HepG2 (cell line): ENCODE measurements around the gene BBLN. TPM values are rescaled to one million over a fixed set of nuclear protein-coding genes. Genes with fewer than 3 reads are reported as not detected.

Source experiments
- ADNP ChIP-seq: sonication (generic); formaldehyde crosslinking; IDR thresholded peaks from 2 replicates; pipeline ENCODE4 v1.4.0; 2020; ENCODE audit warnings: missing genetic modification reagents
- ARID4A ChIP-seq: sonication (generic); formaldehyde crosslinking; IDR thresholded peaks from 2 replicates; pipeline ENCODE4 v1.5.0; 2020; ENCODE audit warnings: mild to moderate bottlenecking, missing genetic modification reagents, borderline replicate concordance
- DZIP1 ChIP-seq: sonication (generic); formaldehyde crosslinking; IDR thresholded peaks from 2 replicates; pipeline ENCODE4 v1.5.0; 2020; ENCODE audit warnings: mild to moderate bottlenecking, missing genetic modification reagents
- FOXK2 ChIP-seq: fragments of 450-650 bp; IDR thresholded peaks from 2 replicates; pipeline ENCODE4 v1.6.1; 2016
- NFE2L2 ChIP-seq: fragments of 150-350 bp; IDR thresholded peaks from 2 replicates; pipeline ENCODE4 v1.6.1; 2014; ENCODE audit warnings: low read length
- NKX3-1 ChIP-seq: sonication (generic); formaldehyde crosslinking; IDR thresholded peaks from 2 replicates; pipeline ENCODE4 v1.5.0; 2020; ENCODE audit warnings: missing genetic modification reagents
- NR2C2 ChIP-seq: sonication (generic); formaldehyde crosslinking; IDR thresholded peaks from 2 replicates; pipeline ENCODE4 v1.4.0; 2020; ENCODE audit warnings: missing genetic modification reagents, mild to moderate bottlenecking, moderate library complexity, borderline replicate concordance
- SIX4 ChIP-seq: sonication (generic); formaldehyde crosslinking; IDR thresholded peaks from 2 replicates; pipeline ENCODE4 v1.4.0; 2020; ENCODE audit warnings: missing genetic modification reagents
- SP1 ChIP-seq, 2 experiments: fragments of 450-650 bp in 1 of 2; sonication (generic) in 1 of 2; formaldehyde crosslinking in 1 of 2; IDR thresholded peaks; 2 replicates each; pipeline versions ENCODE4 v1.4.0 to v1.6.1; 2016 to 2020; ENCODE audit warnings: missing genetic modification reagents in 1 of 2
- TAF15 ChIP-seq: fragments of 200-400 bp; formaldehyde crosslinking; IDR thresholded peaks from one replicate; pipeline ENCODE4 v1.6.1; 2018; ENCODE audit warnings: mild to moderate bottlenecking, low read depth, low read length; ENCODE audit not compliant: poor library complexity, severe bottlenecking
- TMF1 ChIP-seq: sonication (generic); formaldehyde crosslinking; IDR thresholded peaks from 2 replicates; pipeline ENCODE4 v1.8.1; 2022; ENCODE audit warnings: low read depth, missing genetic modification reagents
- ZBTB1 ChIP-seq: sonication (generic); formaldehyde crosslinking; IDR thresholded peaks from 2 replicates; pipeline ENCODE4 v1.4.0; 2020; ENCODE audit warnings: missing genetic modification reagents, borderline replicate concordance
- ZFAT ChIP-seq: sonication (generic); formaldehyde crosslinking; conservative IDR thresholded peaks from 2 replicates; pipeline ENCODE4 v1.8.1; 2023; ENCODE audit warnings: missing genetic modification reagents, inconsistent platforms
- ZFY ChIP-seq: sonication (generic); formaldehyde crosslinking; IDR thresholded peaks from 2 replicates; pipeline ENCODE4 v1.4.0; 2020; ENCODE audit warnings: missing genetic modification reagents
- ZNF329 ChIP-seq: sonication (generic); formaldehyde crosslinking; IDR thresholded peaks from 2 replicates; pipeline ENCODE4 v1.9.0; 2021; ENCODE audit warnings: low read depth, mild to moderate bottlenecking, missing genetic modification reagents
- ZNF678 ChIP-seq: sonication (generic); formaldehyde crosslinking; IDR thresholded peaks from 2 replicates; pipeline ENCODE4 v1.4.0; 2020; ENCODE audit warnings: mild to moderate bottlenecking, missing genetic modification reagents
- ZNF781 ChIP-seq: sonication (generic); formaldehyde crosslinking; IDR thresholded peaks from 2 replicates; pipeline ENCODE4 v1.5.1; 2020; ENCODE audit warnings: borderline replicate concordance, mild to moderate bottlenecking, missing genetic modification reagents; ENCODE audit errors: not compliant biosample characterization
- ZNF878 ChIP-seq: sonication (generic); formaldehyde crosslinking; IDR thresholded peaks from 2 replicates; pipeline ENCODE4 v1.8.1; 2023; ENCODE audit warnings: mild to moderate bottlenecking, missing genetic modification reagents, moderate library complexity
- ZSCAN30 ChIP-seq: sonication (generic); formaldehyde crosslinking; IDR thresholded peaks from 2 replicates; pipeline ENCODE4 v1.5.0; 2020; ENCODE audit warnings: mild to moderate bottlenecking, missing genetic modification reagents
- polyA plus RNA-seq, 8 experiments: library from polyadenylated mRNA; depleted of rRNA in 3 of 8; stranded (reverse) in 7 of 8; unstranded in 1 of 8; fragments of >200 nt; fragmentation: Illumina TruSeq in 4 of 8; extraction: Trizol in 4 of 8; gene quantifications; 2 replicates each; pipeline versions ENCODE4 v1.2.1 to v1.2.3, GENCODE V29; 2011 to 2016; ENCODE audit warnings: low read depth in 4 of 8, missing spikeins in 1 of 8, mixed read lengths in 1 of 8; ENCODE audit not compliant: insufficient read depth in 1 of 8
- total RNA-seq, 5 experiments: library from RNA; depleted of rRNA; stranded (reverse); fragments of >200 nt; fragmentation: Illumina TruSeq; extraction: Trizol; gene quantifications; 2 replicates each; pipeline ENCODE4 v1.2.3, GENCODE V29; 2016; ENCODE audit warnings: low read depth in 1 of 5
- TF ChIP-seq, protein P1 (sequence below): IDR thresholded peaks from 2 replicates; pipeline ENCODE4 v1.6.1; 2012; ENCODE audit warnings: inconsistent platforms
- TF ChIP-seq, protein P2 (sequence below): sonication (generic); formaldehyde crosslinking; IDR thresholded peaks from 2 replicates; pipeline ENCODE4 v1.5.1; 2020; ENCODE audit warnings: missing genetic modification reagents, mild to moderate bottlenecking, borderline replicate concordance

BBLN gene
- total and polyA plus RNA-seq, 2 of the 13 experiments (the other 11 are each of a cell fraction or from before 2014, with no cell fraction given): 27.6 to 33.1 TPM

DNA sequence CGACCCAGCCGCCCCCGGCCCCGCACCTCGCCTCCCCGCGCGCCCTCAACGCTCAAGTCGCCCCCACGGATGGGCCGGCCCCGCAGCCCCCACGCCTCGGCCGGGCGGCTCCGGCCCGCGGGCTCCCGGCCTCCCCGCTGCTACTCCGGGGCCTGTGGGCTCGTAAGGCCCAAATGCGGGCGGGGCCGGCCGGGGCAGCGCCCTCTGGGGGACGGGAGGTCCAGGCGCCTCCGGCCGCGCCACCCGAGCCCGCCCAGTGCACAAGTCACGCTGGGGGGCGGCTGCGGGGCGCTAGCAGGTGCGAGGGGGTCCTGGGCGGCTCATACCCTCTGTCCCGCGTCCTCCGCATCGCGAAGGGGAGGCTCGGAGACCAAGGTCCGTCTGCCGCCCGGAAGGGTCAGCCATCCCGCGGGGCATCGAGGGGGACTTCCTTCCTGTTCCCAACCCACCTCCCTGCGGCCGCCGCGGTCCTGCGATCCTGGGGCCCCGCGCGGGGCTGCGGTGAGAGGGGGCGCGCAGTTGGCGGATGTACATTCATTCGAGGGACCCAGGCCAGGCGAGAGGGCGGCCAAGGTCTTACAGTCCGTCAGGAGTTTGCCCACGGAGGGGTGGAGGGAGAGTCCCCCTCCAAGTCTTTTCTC lies 31.5 kb downstream of the BBLN start, which contains the start of gene CIZ1 (continued):
- TF ChIP-seq ARID4A (CRISPR knock-in tag): peak; percentile 78
- no peak for TF ChIP-seq ZBTB1 (CRISPR knock-in tag)
- peak; percentile 79 for TF ChIP-seq TAF15
- peak; percentile 17; the same call in 1 of the 2 replicates for TF ChIP-seq FOXK2
- TF ChIP-seq ZNF781 (CRISPR knock-in tag): peak; percentile 58
- no peak for TF ChIP-seq SP1 (IDR thresholded peaks at IDR 0.05)
- peak; percentile 34; the same call in 1 of the 2 replicates for TF ChIP-seq SP1 (CRISPR knock-in tag; IDR thresholded peaks at IDR 0.05)
- TF ChIP-seq, protein P1, sequence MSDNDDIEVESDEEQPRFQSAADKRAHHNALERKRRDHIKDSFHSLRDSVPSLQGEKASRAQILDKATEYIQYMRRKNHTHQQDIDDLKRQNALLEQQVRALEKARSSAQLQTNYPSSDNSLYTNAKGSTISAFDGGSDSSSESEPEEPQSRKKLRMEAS: peak; percentile 76; the same call in 1 of the 2 replicates
- 0 out of 2 replicates have a peak, but pooled peaks have one; percentile 52 for TF ChIP-seq DZIP1 (CRISPR knock-in tag)
- TF ChIP-seq NKX3-1 (CRISPR knock-in tag): peak; percentile 62; the same call in 1 of the 2 replicates
- peak; percentile 34; the same call in 1 of the 2 replicates for TF ChIP-seq SIX4 (CRISPR knock-in tag)
- TF ChIP-seq ZNF329: peak; percentile 74; the same call in 1 of the 2 replicates
- peak; percentile 46; the same call in 1 of the 2 replicates for TF ChIP-seq ZNF678 (CRISPR knock-in tag)
- TF ChIP-seq, protein P2, sequence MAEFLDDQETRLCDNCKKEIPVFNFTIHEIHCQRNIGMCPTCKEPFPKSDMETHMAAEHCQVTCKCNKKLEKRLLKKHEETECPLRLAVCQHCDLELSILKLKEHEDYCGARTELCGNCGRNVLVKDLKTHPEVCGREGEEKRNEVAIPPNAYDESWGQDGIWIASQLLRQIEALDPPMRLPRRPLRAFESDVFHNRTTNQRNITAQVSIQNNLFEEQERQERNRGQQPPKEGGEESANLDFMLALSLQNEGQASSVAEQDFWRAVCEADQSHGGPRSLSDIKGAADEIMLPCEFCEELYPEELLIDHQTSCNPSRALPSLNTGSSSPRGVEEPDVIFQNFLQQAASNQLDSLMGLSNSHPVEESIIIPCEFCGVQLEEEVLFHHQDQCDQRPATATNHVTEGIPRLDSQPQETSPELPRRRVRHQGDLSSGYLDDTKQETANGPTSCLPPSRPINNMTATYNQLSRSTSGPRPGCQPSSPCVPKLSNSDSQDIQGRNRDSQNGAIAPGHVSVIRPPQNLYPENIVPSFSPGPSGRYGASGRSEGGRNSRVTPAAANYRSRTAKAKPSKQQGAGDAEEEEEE (CRISPR knock-in tag): peak; percentile 26; the same call in 1 of the 2 replicates
- TF ChIP-seq ZNF878: no peak
- TF ChIP-seq ADNP (CRISPR knock-in tag): 0 out of 2 replicates have a peak, but pooled peaks have one; percentile 16
- peak; percentile 32; the same call in 1 of the 2 replicates for TF ChIP-seq ZFAT (CRISPR knock-in tag)
- no peak for TF ChIP-seq NFE2L2
- TF ChIP-seq TMF1: peak; percentile 94
- TF ChIP-seq ZSCAN30: no peak
- TF ChIP-seq NR2C2 (CRISPR knock-in tag): peak; percentile 66
- TF ChIP-seq ZFY (CRISPR knock-in tag): peak; percentile 99
